BJ (cell line): ENCODE measurements around the gene UNC93A. TPM values are rescaled to one million over a fixed set of nuclear protein-coding genes. Genes with fewer than 3 reads are reported as not detected.
"Not testable (repeated sequence)": the region's sequence is repeated elsewhere in the genome, so short reads cannot be mapped to it uniquely, and the experiment has no call there.

ENCODE experiments used
- CTCF ChIA-PET: fragments of 350-600 bp; formaldehyde crosslinking; extraction: SDS; loops from one replicate; lab custom pipeline; 2021; ENCODE audit warnings: antibody characterized with exemption, inconsistent platforms; lab: Yijun Ruan, JAX
- POLR2A ChIA-PET: fragments of 300-600 bp; sonication (Branson Sonifier 250); formaldehyde crosslinking; extraction: SDS; loops from one replicate; lab custom pipeline; 2021; ENCODE audit warnings: antibody characterized with exemption; lab: Charles Lee
- DNase-seq: peaks from one replicate; pipeline ENCODE4 v3.0.0-alpha.2; 2011; ENCODE audit warnings: low read depth
- H3K27me3 ChIP-seq: 2 replicates; pipeline ENCODE4 v1.6.0; 2011; ENCODE audit warnings: low read length; ENCODE audit not compliant: control insufficient read depth, insufficient read depth
- H3K36me3 ChIP-seq: 2 replicates; pipeline ENCODE4 v1.5.1; 2011; ENCODE audit warnings: low read length; ENCODE audit not compliant: control insufficient read depth, insufficient read depth
- H3K4me3 ChIP-seq: 2 replicates; pipeline ENCODE4 v1.5.1; 2011; ENCODE audit warnings: low read depth, mild to moderate bottlenecking, control low read depth, low read length
- polyA plus RNA-seq: library from polyadenylated mRNA; depleted of rRNA; stranded (reverse); fragments of >200 nt; gene quantifications from 2 replicates; pipeline ENCODE4 v1.2.3, GENCODE V29; 2011
- TF ChIP-seq, protein P1 (sequence below): IDR thresholded peaks from 2 replicates; pipeline ENCODE4 v1.5.1; 2011; ENCODE audit warnings: low read depth, mild to moderate bottlenecking, control low read depth, inconsistent platforms, low read length, moderate library complexity; ENCODE audit not compliant: insufficient read depth

Gene UNC93A
- polyA plus RNA-seq, 1 experiment: not detected

GRCh38 chr6:167245591-167245990 lies 45.5 kb upstream of the UNC93A start:
- no peak overlapping the region for H3K4me3 ChIP-seq
- no peaks in the 10 kb centered on the region for H3K36me3 ChIP-seq
- DNase-seq: no peak
- CTCF ChIA-PET: no interaction called here
- POLR2A ChIA-PET: no interaction called here
- TF ChIP-seq, protein P1, sequence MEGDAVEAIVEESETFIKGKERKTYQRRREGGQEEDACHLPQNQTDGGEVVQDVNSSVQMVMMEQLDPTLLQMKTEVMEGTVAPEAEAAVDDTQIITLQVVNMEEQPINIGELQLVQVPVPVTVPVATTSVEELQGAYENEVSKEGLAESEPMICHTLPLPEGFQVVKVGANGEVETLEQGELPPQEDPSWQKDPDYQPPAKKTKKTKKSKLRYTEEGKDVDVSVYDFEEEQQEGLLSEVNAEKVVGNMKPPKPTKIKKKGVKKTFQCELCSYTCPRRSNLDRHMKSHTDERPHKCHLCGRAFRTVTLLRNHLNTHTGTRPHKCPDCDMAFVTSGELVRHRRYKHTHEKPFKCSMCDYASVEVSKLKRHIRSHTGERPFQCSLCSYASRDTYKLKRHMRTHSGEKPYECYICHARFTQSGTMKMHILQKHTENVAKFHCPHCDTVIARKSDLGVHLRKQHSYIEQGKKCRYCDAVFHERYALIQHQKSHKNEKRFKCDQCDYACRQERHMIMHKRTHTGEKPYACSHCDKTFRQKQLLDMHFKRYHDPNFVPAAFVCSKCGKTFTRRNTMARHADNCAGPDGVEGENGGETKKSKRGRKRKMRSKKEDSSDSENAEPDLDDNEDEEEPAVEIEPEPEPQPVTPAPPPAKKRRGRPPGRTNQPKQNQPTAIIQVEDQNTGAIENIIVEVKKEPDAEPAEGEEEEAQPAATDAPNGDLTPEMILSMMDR: no peak
- H3K27me3 ChIP-seq: no peaks in the 10 kb centered on the region

DNA sequence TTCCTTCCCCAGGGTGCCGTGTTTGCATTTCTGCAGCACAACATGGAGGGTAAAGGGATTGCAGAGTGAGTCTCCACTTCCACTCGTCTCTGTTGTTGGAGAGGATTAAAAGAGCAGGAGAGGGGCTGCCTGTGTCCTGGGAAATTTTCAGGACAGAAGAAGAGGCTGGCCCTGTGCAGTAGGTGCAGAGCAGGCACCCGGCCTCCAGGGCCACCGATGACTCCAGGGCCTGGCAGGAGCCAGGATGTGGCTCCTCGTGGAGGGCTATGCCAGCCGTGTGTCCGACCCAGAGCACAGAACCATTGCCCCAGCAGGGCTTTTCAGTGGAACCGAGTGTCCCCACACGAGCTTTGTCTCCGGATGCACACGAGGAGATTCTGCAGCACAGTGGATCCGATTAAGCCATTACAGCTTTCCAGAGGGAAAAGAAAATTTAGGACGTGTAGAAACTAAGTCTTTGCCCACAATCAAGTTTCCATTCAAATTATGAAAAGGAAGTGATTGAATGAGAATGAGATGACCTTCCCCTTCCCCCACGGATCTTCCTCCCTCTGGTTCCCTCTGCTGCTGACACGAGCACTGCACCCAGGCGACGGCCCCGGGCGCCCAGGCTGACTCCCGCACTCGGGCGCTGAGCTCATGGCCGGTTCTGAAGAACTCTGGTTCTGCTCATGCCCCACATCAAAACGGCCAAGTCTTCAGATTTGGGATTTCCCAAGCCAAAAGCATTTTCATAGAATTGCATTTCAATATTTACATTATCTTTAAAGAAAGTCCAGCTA lies 43.1 kb upstream of the UNC93A start:
- Histone ChIP-seq H3K27me3 (no peaks in the 10 kb centered on the region), H3K36me3 (no peaks in the 10 kb centered on the region), H3K4me3 (no peak overlapping the region)
- ChIA-PET POLR2A (no interaction called here), CTCF (no interaction called here)
- TF ChIP-seq, protein P1: no peak
- no peak for DNase-seq

DNA sequence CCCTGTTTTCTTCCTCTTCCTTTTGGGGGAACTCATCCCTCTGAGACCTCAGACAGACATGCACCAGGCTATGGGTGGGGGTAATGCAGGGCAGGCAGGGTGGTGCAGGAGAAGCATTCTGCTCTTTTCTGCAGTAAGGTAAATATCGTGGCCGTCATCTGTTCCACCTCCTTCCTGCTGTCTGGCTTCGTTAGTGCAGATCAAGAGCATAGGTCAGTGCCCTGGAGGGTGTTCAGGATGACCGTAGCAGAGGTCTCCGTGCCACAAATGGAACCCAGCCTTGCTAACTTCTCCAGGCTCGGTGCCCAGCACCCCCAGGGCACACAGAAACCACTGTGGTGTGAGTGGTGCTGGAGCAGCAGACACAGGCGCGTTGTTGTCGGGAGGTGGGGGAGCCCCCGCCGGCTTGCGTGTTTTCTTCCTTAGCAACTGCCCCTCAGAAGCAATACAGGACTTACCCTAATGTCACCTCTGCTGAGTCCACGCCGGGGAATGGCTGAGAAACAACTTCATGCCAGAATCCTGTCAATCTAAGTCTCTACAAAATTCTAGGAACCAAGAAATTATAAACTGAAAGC lies 42.1 kb upstream of the UNC93A start:
- H3K36me3 ChIP-seq, POLR2A ChIA-PET, H3K4me3 ChIP-seq, H3K27me3 ChIP-seq, DNase-seq, CTCF ChIA-PET: not testable (repeated sequence)

DNA sequence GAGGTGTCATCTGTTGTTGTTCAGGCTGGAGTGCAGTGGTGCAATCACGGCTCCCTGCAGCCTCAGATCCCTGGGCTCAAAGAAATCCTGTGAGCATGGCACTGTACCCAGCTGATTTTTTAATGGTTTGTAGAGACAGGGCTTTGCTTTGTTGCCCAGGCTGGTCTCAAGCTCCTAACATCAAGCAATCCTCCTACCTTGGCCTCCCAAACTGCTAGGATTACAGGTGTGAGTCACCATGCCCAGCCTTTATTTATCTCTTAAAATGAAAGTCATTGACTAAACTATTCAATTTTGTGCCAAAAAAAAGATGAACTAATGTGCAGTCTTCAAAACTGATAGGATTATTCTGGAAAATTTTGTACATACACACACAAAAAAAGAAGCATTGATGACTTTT lies 38.8 kb upstream of the UNC93A start:
- ChIA-PET CTCF (no interaction called here), POLR2A (no interaction called here)
- Histone ChIP-seq H3K4me3 (no peak overlapping the region), H3K27me3 (no peaks in the 10 kb centered on the region), H3K36me3 (no peaks in the 10 kb centered on the region)
- TF ChIP-seq, protein P1: no peak
- DNase-seq: no peak

- Histone ChIP-seq H3K36me3 (no peaks in the 10 kb centered on the region), H3K4me3 (no peak overlapping the region), H3K27me3 (no peaks in the 10 kb centered on the region)
- TF ChIP-seq, protein P1: no peak
- no peak for DNase-seq
- ChIA-PET CTCF (no interaction called here), POLR2A (no interaction called here)
These were observed 35.1 kb upstream of the UNC93A start for GRCh38 chr6:167255918-167256553.
